SK-N-SH (cell line): ENCODE measurements around the gene SASH1.

Experiments used
- CTCF ChIP-seq: fragments of 200-600 bp; sonication (generic); IDR thresholded peaks from 2 replicates; pipeline ENCODE4 v1.6.1; 2017; ENCODE audit warnings: antibody characterized with exemption, mild to moderate bottlenecking, moderate library complexity
- ELF1 ChIP-seq: IDR thresholded peaks from 2 replicates; pipeline ENCODE4 v1.4.0; 2012
- EZH2phosphoT487 ChIP-seq: fragments of 200-600 bp; sonication (generic); IDR thresholded peaks from 2 replicates; pipeline ENCODE4 v1.6.1; 2017; ENCODE audit warnings: low read depth, mixed run types, mild to moderate bottlenecking, antibody characterized with exemption, moderate library complexity, borderline replicate concordance
- JUND ChIP-seq: IDR thresholded peaks from 2 replicates; pipeline ENCODE4 v1.4.0; 2012
- NRF1 ChIP-seq: IDR thresholded peaks from 2 replicates; pipeline ENCODE4 v1.6.1; 2012; ENCODE audit warnings: low read depth, mild to moderate bottlenecking, low read length
- POLR2AphosphoS5 ChIP-seq: IDR thresholded peaks from 2 replicates; pipeline ENCODE4 v1.6.1; 2012; ENCODE audit warnings: low read depth, low read length
- RFX5 ChIP-seq: IDR thresholded peaks from 2 replicates; pipeline ENCODE4 v1.6.1; 2012; ENCODE audit warnings: mild to moderate bottlenecking, improper control_type of control experiment, low read length
- SIN3A ChIP-seq: IDR thresholded peaks from 2 replicates; pipeline ENCODE4 v1.6.1; 2012; ENCODE audit warnings: low read depth, mild to moderate bottlenecking, low read length, moderate library complexity, borderline replicate concordance
- SMC3 ChIP-seq: IDR thresholded peaks from 2 replicates; pipeline ENCODE4 v1.6.1; 2012; ENCODE audit warnings: low read depth, low read length, improper control_type of control experiment
- TAF1 ChIP-seq: IDR thresholded peaks from 2 replicates; pipeline ENCODE4 v1.6.1; 2012; ENCODE audit warnings: low read depth, mild to moderate bottlenecking, low read length, moderate library complexity, borderline replicate concordance
- YY1 ChIP-seq: IDR thresholded peaks from 2 replicates; pipeline ENCODE4 v1.4.0; 2012; ENCODE audit warnings: low read depth, mild to moderate bottlenecking
- TF ChIP-seq, protein P1 (sequence below): IDR thresholded peaks from 2 replicates; pipeline ENCODE4 v1.4.0; 2012; ENCODE audit warnings: low read depth, borderline replicate concordance

DNA sequence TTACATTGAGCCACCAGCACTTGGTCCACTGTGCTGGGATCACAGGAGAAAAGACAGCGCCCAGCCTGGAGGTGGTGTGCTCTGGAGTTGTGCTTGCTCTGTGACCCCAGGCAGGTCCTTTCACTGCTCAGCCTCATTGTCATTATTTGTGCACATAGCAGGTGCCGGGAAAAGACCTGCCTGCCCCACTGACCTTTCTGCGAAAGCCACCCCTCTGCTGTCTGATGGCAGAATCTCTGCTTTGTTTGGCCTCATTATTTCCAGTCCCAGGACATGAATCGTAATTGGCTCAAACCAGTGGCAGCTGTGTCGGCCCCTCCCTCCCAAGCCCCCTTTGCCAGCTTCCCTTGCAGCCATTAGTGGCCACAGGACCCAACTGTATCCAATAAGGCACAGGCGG is 219.0 kb downstream of the SASH1 start:
- TF ChIP-seq JUND (no peak), CTCF (no peak), SIN3A (no peak), RFX5 (no peak), ELF1 (no peak), POLR2AphosphoS5 (no peak), YY1 (no peak), SMC3 (no peak), TAF1 (no peak), NRF1 (no peak), EZH2phosphoT487 (no peak)
- TF ChIP-seq, protein P1, sequence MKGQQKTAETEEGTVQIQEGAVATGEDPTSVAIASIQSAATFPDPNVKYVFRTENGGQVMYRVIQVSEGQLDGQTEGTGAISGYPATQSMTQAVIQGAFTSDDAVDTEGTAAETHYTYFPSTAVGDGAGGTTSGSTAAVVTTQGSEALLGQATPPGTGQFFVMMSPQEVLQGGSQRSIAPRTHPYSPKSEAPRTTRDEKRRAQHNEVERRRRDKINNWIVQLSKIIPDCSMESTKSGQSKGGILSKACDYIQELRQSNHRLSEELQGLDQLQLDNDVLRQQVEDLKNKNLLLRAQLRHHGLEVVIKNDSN = no peak
